SW 1271 (cell line): ENCODE data around the gene TRIM65.
A peak's percentile ranks its signal among the peaks of the same experiment; 100 is the strongest.

Experiments used
- DNase-seq, 2 experiments: peaks; one replicate each; lab custom pipeline; 2025; lab: John Stamatoyannopoulos, UW

TRIM65 gene

GRCh38 chr17:75917141-75917916 is 20.6 kb upstream of the TRIM65 start:
- DNase-seq = no peak

DNA sequence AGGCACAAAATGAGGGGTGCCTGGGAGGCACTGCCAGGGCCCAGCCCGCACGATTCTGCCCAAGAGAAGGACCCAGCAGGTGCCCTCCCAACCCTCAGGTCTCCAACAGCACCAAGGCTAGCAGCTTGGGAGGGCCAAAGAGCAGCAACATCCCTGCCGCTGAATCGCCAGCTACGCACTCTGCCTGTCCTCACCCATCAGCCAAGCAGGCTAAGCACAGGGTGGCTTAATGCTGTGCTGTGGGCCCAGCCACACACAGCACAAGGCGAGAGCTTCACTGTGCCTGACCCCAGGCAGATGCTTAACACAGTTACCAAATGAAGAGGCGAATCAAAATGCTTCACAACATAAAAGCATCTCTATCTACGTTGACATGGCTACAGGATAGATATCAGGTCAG is 18.5 kb upstream of the TRIM65 start:
- no peak for DNase-seq

DNA sequence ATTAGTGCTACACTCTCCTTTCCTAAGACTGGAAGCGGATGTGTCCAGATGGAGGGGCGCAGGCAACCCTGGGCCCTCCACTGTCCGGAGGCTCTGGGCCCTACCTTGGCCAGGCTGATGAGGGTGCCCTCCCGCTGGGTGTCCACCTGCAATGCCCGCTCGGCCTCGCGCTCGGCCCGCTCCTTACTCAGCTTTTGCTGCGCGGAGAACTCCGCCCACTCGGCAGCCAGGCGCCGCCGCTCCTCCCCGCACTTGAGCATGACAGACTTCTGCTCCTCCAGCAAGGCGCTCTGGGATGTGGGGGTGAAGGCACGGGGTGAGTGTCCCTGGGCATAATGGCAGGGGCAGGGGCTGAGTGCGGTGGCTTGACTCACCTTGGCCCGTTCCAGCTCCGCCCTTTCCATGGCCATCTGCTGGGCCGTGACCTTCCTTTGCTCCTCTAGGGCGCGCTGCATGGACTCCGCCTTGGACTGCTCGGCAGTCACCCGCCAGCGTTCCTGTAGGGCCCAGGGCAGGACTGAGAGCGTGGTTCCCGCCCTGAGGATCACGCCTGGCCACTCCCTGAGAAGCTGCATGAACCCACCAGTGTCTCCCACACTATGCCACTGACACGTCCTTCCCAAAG is 18.0 kb upstream of the TRIM65 start:
- DNase-seq = no peak

DNA sequence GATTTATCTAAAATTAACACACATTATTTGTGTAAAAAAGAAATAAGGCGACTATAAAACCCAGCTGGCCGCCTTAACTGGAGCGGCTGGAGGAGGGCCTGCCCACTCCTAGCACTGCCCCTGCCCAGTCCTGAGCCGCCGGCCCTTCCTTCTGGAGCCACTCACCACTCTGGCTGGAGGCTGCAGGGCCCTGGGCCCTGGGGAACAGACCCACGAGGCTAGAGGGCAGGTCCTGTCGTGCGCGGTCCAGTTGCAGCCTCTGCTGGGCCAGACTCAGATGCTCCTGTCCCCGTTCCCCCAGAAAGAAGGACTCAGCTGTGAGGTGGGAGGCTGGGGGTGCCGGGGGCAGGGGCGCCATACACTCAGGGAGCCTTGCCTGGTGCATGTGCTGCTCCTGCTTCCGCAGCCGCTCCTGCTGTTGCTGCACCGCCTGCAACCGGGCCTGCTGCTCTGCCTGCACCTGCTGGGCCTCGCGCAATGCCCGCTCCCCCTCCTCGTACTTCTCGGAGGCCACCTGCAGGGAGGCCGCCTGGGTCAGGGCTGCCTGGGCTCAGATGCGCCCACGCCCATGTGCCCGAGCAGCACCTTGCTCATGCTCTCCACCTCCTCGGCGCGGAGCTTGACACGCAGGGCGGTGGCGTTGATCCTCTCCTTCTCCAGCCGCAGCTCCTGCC is 16.9 kb upstream of the TRIM65 start:
- DNase-seq = no peak

- DNase-seq = no peak
Observed at GRCh38 chr17:75910699-75911098, 13.9 kb upstream of the TRIM65 start.

- no peak for DNase-seq
Observed at GRCh38 chr17:75909812-75910274, 13.1 kb upstream of the TRIM65 start.

GRCh38 chr17:75909051-75909811 is 12.5 kb upstream of the TRIM65 start:
- no peak for DNase-seq

DNA sequence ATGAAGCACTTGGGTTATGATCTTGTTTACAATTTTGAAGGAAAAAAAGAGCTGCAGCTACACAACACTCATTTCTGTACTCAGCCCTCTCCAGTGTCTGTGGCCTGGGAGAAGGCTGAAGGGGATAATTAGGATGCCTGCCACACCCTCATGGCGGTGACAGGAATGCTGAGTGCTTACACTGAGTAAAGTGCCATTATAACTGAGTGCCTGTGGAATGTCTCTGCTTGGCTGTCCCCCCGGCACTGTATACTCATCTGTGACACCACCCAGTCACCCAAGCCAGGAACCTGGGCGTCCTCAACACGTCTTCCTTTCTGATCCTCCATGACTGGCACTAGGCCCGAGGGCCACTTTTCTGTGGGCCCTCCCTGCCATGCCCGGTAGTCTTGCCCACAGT is 11.4 kb upstream of the TRIM65 start:
- DNase-seq = no peak

DNA sequence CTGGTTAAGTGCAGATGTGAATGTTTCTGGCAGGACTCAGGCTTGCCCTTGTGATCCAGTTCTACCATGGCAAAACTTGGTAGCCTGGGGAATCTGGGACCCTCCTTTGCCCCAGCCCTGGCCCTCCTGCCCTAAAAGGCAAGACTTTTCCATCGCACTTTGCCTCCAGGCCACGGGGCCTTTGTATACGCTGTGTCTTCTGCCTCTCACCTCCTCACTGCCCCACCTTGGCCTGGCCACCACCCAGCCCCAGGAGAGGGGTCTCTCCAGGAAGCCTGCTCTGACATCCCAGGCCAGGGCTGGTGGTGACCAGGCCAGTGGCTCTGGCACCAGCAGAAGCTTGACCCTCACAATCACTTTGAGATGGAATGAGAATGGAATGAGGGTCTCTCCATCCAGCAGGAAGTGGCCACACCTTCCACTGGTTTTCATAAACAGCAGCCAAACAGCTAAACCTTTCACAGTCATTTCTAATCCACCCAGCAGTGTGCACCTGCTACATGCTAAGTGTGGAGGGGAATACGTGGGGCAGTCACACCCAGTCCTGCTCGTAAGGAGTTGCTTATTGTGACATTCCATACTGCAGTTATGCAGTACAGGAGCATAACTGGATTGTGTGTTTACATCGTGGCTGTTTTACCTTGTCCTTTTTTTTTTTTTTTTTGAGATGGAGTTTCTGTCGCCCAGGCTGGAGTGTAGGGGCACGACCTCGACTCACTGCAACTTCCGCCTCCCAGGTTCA is 9.6 kb upstream of the TRIM65 start:
- no peak for DNase-seq

- peak; percentile 78 to 91 for DNase-seq
Observed at GRCh38 chr17:75904749-75905521, 8.2 kb upstream of the TRIM65 start, which contains the start of gene MRPL38. Gene MRPL38, minus strand, starts transcription at chr17:75904884. Its CDS starts 9 bp downstream, at chr17:75904875.

DNA sequence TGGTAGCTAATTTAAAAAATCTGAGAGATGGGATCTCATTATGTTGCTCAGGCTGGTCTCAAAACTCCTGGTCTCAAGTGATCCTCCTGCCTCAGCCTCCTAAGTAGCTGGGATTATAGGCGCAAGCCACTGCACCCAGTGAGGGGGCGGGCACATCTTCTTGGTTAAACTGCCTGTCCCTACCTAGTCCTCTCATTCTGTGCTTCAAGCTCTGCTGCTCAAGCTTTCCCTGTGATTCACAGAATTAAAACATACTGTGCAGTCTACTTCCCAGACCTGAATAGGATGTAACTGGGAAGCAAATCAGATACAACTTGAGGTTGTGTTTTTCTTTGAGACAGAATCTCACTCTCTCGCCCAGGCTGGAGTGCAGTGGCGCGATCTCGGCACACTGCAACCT is 5.7 kb upstream of the TRIM65 start:
- DNase-seq = no peak

- no peak for DNase-seq
Observed at GRCh38 chr17:75901727-75902126, 5.0 kb upstream of the TRIM65 start.

DNA sequence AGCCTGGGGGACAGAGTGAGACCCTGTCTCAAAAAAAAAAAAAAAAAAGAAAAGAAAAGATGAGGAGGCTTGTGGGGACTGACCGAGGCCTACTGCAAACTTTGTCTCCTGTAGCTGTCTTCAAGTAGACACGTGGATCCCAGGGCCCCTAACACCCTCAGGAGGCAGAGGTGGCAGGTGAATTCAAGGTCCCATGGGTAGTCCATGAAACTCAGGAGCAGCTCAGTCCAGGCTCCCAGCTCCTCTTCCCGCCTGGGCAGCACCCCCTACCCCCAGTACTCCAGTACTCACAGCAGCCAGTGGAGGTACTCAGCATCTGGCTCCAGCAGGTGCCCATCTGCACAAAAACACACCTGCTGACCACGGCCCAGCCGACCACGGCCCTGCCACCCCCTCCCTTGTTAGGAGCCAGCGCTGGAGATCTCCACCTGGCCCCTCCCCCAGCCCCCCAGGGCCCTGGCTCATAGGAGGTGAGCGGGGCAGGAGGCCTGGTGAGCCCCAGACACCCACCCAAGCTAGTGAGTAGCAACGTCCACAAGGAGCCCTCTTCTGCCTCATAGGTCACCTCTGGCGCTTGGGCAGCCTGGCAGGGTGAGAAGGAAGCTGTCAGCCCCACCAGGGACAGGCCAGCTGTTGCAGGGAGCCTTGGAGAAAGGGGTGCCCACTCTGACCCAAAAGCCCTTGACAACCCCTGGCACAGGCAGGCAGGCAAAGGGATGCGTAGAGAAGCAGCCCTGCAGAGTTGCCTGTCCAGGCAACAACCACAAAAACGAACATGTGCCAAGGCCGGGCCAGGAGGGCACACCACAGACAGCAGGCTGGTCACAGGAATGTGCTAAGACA is 4.2 kb upstream of the TRIM65 start:
- DNase-seq = no peak

DNA sequence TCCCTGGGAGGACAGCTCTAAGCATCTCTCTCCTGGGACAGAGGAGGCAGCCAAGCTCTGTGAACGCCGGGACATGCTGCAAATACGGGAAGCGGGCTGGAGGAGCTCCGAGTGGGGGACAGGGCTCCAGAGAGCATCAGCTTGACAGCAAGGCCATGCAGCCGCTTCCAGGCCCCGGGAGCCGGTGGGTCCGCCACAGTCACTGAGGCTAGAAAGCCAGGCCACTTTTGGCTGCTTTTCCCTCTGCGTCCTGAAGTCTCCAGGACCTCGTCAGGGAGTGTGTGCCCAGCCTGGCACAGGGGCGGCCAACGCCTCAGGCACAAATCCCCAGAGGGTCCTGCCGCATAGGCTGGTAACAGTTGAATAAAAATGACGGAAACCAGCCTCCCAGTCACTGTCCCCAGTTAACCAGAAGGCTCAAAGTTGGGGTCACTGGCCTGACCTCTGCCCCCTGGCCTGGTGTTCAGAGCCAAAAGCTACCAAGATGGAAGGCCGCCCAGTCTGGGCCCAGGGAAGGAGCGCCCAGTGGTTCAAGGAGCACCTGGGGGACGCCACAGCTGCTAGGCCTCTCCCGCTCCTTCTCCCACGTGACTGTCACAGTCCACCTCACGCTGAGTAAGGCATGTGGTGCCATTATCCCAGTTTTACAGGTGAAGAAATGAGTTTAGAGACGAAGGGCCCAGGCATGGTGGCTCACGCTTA is 3.2 kb upstream of the TRIM65 start:
- DNase-seq = no peak

DNA sequence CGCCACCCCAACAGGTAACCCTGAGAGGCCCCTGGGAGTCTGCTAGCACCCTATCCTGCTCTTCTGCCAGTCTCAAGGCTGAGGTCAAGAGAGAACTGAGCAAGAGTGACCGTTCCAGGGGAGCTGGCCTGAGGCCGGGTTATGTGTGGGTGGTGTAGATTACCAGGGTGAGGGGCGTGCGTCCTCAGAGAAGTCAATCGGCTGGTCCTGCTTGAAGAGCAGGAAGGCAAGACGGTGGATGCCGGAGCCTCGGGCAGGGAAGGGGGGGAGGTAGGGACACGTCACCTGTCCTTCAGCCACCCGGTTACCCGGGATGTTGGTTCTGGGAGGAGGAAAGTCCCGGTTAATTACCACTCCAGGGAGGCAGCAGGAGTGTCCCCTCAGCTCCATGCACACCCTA is 2.6 kb upstream of the TRIM65 start:
- no peak for DNase-seq

DNA sequence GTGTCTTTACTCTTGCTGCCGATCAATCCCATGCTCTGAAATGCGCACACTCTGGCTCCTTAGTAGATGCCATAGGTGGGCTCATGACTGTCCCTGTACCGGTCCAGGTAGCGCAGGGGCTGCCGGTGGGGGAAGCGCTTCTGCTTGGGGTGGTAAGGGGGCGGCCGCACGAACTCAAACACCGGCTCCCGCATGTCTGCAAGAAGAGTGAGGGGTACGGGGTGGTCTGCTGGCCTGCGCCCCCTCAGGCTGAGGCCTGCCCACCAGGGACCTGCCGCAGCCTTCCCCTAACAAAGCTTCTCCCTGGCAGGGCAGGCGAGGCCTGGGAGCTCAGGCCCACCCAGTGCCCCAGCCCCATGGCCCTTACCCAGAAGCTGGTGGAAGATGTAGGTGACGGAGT is 2.0 kb upstream of the TRIM65 start:
- no peak for DNase-seq

GRCh38 chr17:75898065-75898464 is 1.3 kb upstream of the TRIM65 start:
- DNase-seq = no peak

GRCh38 chr17:75897160-75898019 is 639 bp upstream of the TRIM65 start:
- DNase-seq = no peak
